IPS-15b (cell line): ENCODE data around the gene RIPOR3.
"Not testable (repeated sequence)": the region's sequence is repeated elsewhere in the genome, so short reads cannot be mapped to it uniquely, and the experiment has no call there.

ENCODE experiments used
- H3K27me3 ChIP-seq: one replicate; pipeline ENCODE4 v1.6.1; 2013; ENCODE audit warnings: low read length; ENCODE audit not compliant: control insufficient read depth, insufficient read depth
- H3K36me3 ChIP-seq: one replicate; pipeline ENCODE4 v1.6.1; 2013; ENCODE audit warnings: low read length; ENCODE audit not compliant: control insufficient read depth, insufficient read depth
- H3K4me1 ChIP-seq: one replicate; pipeline ENCODE4 v1.6.1; 2013; ENCODE audit warnings: mild to moderate bottlenecking, low read length; ENCODE audit not compliant: control insufficient read depth, insufficient read depth
- H3K4me3 ChIP-seq: one replicate; pipeline ENCODE4 v1.5.1; 2013; ENCODE audit warnings: low read depth, low read length
- H3K9ac ChIP-seq: one replicate; pipeline ENCODE4 v1.6.1; 2013; ENCODE audit warnings: low read depth, mild to moderate bottlenecking, low read length
- H3K9me3 ChIP-seq: one replicate; pipeline ENCODE4 v1.6.1; 2013; ENCODE audit warnings: mild to moderate bottlenecking, low read length; ENCODE audit not compliant: control insufficient read depth, insufficient read depth

Gene RIPOR3

DNA sequence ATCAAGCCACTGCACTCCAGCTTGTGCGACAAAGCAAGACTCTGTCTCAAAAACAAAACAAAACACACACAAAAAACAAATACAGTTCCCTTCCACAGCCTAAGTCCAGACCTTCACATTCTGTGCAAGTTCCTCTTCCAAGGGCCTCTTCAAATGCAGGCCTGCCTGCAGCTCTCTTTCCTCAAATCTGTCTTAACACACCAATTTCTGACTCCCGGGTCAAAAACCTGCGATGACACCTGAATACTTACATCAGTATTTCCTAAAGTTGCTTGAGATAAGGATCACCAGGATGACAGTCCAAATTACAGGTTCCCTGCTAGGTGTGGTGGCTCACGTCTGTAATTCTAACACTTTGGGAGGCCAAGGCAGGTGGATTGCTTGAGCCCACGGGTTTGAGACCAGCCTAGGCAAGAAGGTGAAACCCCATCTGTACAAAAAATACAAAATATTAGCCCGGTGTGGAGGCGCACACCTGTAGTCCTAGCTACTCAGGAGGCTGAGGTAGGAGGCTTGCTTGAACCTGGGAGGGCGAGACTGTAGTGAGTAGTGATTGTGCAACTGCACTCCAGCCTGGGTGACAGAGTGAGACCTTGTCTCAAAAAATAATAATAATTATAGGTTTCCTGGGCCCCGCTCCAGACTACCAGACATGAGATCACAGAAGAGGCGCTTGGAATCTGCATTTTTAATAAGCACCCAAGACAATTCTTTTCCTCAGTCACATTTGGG is 31.2 kb upstream of the RIPOR3 start:
- Histone ChIP-seq H3K4me1 (peaks cover 7% of the 10 kb centered on the region), H3K27me3 (no peaks in the 10 kb centered on the region), H3K9ac (no peak overlapping the region), H3K36me3 (no peaks in the 10 kb centered on the region), H3K4me3 (no peak overlapping the region), H3K9me3 (no peaks in the 10 kb centered on the region)

DNA sequence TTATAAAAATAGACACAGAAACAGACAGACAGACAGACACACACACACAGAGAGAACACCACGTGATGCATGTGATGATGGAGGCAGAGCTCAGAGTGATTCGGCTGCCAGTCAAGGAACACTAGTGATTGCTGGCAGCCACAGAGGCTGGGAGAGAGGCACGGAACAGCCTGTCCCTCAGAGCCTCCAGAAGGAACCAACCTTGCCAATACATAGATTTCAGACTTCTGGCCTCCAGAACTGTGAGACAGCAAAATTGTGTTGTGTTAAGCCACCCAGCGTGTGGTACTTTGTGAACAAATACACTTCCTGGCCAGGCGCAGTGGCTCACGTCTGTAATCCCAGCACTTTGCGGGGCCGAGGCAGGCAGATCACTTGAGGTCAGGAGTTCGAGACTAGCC is 30.5 kb upstream of the RIPOR3 start:
- Histone ChIP-seq H3K36me3 (no peaks in the 10 kb centered on the region), H3K27me3 (no peaks in the 10 kb centered on the region), H3K4me1 (peaks cover 7% of the 10 kb centered on the region), H3K9ac (no peak overlapping the region), H3K9me3 (no peaks in the 10 kb centered on the region), H3K4me3 (no peak overlapping the region)

DNA sequence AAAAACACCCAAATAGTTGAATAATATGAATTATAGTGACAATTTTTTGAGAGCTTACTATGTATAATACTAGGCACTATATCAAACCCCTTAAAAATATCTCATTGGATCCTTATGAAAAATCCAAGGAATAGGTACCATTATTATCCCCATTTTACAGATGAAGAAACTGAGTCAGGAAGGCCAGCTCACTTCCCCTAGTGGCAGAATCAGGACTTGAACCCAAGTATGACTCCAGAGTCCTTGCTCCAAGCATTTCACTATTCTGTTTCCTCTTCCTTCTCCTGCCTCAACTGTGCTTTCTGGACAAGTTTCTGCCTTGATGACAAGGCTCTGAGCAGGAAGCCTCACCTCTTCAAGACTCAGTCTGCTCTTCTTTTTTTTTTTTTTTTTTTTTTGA is 29.2 kb upstream of the RIPOR3 start:
- Histone ChIP-seq H3K4me1 (peaks cover 7% of the 10 kb centered on the region), H3K9ac (no peak overlapping the region), H3K4me3 (no peak overlapping the region), H3K36me3 (no peaks in the 10 kb centered on the region), H3K9me3 (no peaks in the 10 kb centered on the region), H3K27me3 (no peaks in the 10 kb centered on the region)

DNA sequence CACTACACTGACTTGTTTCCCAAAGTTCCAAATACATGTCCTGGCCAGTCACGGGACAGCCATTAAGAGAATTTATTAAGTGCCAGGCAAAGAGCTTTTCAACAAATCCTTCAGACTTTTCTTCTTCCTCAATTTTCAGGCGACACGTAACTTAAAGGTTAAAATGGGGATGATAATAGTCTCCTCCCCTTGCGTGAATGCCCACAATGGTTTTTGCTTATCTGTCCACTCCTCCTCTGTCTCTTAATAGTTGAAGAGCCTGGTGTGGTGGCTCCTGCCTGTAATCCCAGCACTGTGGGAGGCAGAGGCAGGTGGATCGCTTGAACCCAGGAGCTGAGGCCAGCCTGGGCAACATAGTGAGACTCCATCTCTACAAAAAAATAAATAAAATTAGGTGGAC is 28.7 kb upstream of the RIPOR3 start:
- Histone ChIP-seq H3K4me3 (no peak overlapping the region), H3K9me3 (no peaks in the 10 kb centered on the region), H3K4me1 (peaks cover 7% of the 10 kb centered on the region), H3K27me3 (no peaks in the 10 kb centered on the region), H3K9ac (no peak overlapping the region), H3K36me3 (no peaks in the 10 kb centered on the region)

DNA sequence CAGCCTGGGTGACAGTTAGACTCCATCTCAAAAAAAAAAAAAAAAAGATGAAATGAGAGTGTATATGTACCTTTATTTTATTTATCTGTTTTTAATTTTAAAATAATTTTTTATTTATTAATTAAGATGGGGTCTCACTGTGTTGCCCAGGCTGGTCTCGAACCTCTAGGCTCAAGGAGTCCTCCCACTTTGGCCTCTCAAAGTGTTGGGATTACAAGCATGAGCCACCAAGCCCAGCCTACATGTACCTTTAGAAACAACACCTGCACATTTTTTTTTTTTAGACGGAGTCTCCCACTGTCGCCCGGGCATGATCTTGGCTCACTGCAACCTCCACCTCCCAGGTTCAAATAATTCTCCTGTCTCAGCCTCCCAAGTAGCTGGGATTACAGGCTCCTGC is 28.0 kb upstream of the RIPOR3 start:
- no peak overlapping the region for H3K4me3 ChIP-seq
- H3K4me1 ChIP-seq, result peaks cover 4% of the 10 kb centered on the region
- H3K27me3 ChIP-seq, result no peaks in the 10 kb centered on the region
- no peak overlapping the region for H3K9ac ChIP-seq
- no peaks in the 10 kb centered on the region for H3K36me3 ChIP-seq
- no peaks in the 10 kb centered on the region for H3K9me3 ChIP-seq

DNA sequence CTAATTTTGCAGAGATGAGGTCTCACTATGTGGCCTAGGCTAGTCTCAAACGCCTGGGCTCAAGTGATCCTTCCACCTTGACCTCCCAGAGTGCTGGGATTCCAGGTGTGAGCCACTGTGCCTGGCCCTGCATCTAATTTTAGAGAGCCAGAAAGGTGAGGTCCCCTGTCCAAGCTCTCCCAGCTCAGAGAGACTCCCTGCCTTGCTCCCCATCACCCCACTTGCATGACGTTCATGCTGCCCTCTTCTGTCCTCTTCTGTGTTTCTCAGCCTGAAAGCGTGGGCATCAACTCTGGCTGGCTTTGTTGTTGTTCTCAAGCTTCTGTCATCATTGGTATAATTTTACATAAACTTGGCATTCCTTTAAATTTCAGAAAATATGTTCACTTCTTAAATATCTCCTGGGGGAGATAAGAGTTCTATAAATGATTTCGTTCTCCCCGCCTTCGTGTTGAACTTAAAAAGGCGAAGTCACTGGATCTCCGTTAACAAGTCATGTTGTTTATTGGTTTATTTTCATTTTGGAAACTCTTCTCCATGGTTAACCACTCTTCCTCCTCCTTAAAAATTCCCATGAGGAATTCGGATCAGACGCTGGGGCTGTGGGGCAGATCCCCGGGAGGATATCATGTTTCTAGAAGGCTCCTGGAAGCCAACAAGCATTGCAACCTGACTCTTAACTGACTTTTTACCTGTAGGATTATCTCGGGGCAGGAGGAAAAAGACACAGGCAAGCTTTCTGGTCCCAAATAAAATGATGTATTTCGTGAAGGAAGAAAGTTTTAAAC is 26.8 kb upstream of the RIPOR3 start:
- Histone ChIP-seq H3K9me3 (no peaks in the 10 kb centered on the region), H3K9ac (no peak overlapping the region), H3K27me3 (no peaks in the 10 kb centered on the region), H3K4me1 (peaks cover 7% of the 10 kb centered on the region), H3K4me3 (no peak overlapping the region), H3K36me3 (no peaks in the 10 kb centered on the region)

DNA sequence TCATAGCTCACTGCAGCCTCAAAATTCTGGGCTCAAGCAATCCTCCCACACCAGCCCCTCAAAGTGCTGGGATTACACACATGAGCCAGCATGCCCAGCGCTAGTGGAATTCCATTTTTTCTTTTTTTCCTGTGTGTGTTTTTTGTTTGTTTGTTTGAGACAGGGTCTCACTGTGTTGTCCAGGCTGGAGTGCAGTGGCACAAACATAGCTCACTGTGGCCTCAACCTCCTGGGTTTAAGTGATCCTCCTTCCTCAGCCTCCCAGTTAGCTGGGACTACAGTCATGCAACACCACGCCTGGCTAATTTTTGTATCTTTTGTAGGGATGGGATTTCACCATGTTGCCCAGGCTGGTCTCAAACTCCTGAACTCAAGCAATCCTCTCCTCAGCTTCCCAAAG is 26.0 kb upstream of the RIPOR3 start:
- Histone ChIP-seq H3K27me3 (no peaks in the 10 kb centered on the region), H3K4me1 (peaks cover 13% of the 10 kb centered on the region), H3K4me3 (no peak overlapping the region), H3K9me3 (no peaks in the 10 kb centered on the region), H3K36me3 (no peaks in the 10 kb centered on the region), H3K9ac (no peak overlapping the region)

DNA sequence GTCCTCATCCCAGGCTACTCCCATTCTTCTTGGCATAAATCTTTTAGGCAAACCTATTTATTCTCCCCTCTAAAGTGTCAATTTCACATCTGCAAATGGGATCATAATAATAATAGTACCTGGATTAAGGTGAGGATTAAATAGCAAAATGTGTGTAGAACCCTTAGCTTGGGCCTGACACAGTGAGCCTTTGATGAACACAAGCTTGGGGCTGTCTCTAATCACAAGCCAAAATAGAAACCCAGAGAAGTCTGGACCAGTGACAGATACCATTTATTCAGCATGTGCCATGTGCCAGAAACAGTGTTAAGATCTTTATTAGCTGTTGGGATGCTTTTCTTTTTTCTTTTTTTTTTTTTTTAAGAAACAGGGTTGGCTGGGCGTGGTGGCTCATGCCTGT is 25.2 kb upstream of the RIPOR3 start:
- H3K4me1 ChIP-seq, result peaks cover 13% of the 10 kb centered on the region
- H3K4me3 ChIP-seq, result no peak overlapping the region
- H3K9ac ChIP-seq, result no peak overlapping the region
- H3K9me3 ChIP-seq, result no peaks in the 10 kb centered on the region
- H3K36me3 ChIP-seq, result no peaks in the 10 kb centered on the region
- no peaks in the 10 kb centered on the region for H3K27me3 ChIP-seq

DNA sequence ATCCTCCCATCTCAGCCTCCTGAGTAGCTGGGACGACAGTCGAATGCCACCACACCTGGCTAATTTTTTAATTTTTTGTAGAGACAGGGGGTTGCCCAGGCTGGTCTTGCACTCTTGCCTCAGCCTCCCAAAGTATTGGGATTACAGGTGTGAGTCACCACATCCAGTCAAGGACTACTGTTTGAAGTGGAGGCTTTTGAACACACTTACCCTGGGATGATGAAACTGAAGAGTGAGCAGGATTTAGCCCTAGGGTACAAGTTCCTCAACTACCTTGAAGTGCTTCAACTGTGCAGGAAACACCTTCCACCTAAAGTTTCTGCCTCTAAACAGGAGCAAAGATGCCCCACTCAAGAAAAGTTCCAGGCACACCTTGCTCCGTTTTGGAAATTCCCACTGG is 24.4 kb upstream of the RIPOR3 start:
- Histone ChIP-seq H3K4me1 (peaks cover 13% of the 10 kb centered on the region), H3K4me3 (no peak overlapping the region), H3K9me3 (no peaks in the 10 kb centered on the region), H3K9ac (no peak overlapping the region), H3K36me3 (no peaks in the 10 kb centered on the region), H3K27me3 (no peaks in the 10 kb centered on the region)

DNA sequence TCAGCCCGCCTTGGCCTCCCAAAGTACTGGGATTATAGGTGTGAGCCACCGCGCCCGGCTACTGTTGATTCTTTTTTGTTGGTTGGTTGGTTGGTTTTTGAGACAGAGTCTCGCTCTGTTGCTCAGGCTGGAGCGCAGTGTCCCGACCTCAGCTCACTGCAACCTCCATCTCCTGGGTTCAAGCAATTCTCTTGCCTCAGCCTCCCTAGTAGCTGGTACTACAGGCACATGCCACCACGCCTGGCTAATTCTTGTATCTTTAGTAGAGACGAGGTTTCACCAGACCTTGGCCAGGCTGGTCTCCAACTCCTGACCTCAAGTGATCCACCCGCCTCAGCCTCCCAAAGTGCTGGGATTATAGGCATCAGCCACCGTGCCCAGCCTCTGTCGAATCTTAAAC is 23.1 kb upstream of the RIPOR3 start:
- H3K9me3 ChIP-seq, result not testable (repeated sequence)

DNA sequence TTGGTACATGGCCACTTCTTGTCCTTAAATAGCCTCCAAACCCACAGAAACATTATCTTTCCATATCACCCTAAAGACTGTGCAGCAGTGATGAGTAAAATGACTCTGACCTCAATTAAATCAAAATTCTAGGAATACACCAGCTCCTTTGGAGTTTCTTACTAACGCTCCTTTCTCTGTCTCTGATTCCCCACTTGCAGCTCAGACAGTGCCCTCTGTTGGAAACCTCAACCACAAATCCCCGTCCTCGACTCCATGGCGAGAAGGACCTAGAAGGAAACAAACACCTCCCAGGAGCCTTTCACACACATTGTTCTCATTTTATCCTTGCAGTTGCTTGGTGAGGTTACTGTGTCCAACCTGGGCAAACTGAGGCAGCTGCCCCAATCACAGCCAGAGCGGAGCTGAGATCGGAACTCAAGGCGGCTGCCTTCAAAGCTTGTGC is 22.3 kb upstream of the RIPOR3 start:
- Histone ChIP-seq H3K9me3 (no peaks in the 10 kb centered on the region), H3K36me3 (no peaks in the 10 kb centered on the region)

More for the DNA sequence above, 23.1 kb upstream of the RIPOR3 start:
- not testable (repeated sequence) for H3K27me3 ChIP-seq, H3K9ac ChIP-seq, H3K4me3 ChIP-seq, H3K36me3 ChIP-seq
- H3K4me1 ChIP-seq, result peaks cover 13% of the 10 kb centered on the region

More for the DNA sequence above, 22.3 kb upstream of the RIPOR3 start:
- Histone ChIP-seq H3K4me1 (peaks cover 13% of the 10 kb centered on the region), H3K27me3 (no peaks in the 10 kb centered on the region), H3K4me3 (no peak overlapping the region), H3K9ac (no peak overlapping the region)
